G401 (cell line): ENCODE data around the gene MID1. TPM values are rescaled to one million over a fixed set of nuclear protein-coding genes. Genes with fewer than 3 reads are reported as not detected.

ENCODE experiments used
- DNase-seq: peaks from one replicate; pipeline ENCODE4 v3.0.0-alpha.2; 2015; ENCODE audit warnings: low spot score
- in situ Hi-C: cut with HindIII; loops from 2 replicates; pipeline ENCODE4 v1.10.0; 2016; ENCODE audit warnings: low sequenced_read_pairs, mixed read lengths
- total RNA-seq: library from RNA; depleted of rRNA; stranded (reverse); fragments of >200 nt; shearing (Covaris generic); gene quantifications from 2 replicates; pipeline ENCODE4 v1.2.3, GENCODE V29; 2014

The MID1 gene
- total RNA-seq, 1 experiment from 2014 or later: 0.07 TPM

GRCh38 chrX:10548688-10549087, 71.7 kb downstream of the MID1 start:
- no peak for DNase-seq
- in situ Hi-C loops: no loop called here

GRCh38 chrX:10545882-10546281, 74.5 kb downstream of the MID1 start:
- in situ Hi-C loops: no loop called here

GRCh38 chrX:10542586-10542985, 77.8 kb downstream of the MID1 start:
- no peak for DNase-seq
- in situ Hi-C loops: no loop called here

More at GRCh38 chrX:10545882-10546281, 74.5 kb downstream of the MID1 start:
- no peak for DNase-seq

- in situ Hi-C loops: no loop called here
- no peak for DNase-seq
These were observed 81.6 kb downstream of the MID1 start for GRCh38 chrX:10538831-10539230.

- in situ Hi-C loops: no loop called here
- no peak for DNase-seq
These were observed 83.1 kb downstream of the MID1 start for GRCh38 chrX:10537308-10537707.

GRCh38 chrX:10536744-10537143, 83.6 kb downstream of the MID1 start:
- in situ Hi-C loops: no loop called here

GRCh38 chrX:10534611-10535010, 85.8 kb downstream of the MID1 start:
- in situ Hi-C loops: no loop called here
- DNase-seq: no peak

More at GRCh38 chrX:10536744-10537143, 83.6 kb downstream of the MID1 start:
- DNase-seq: no peak

GRCh38 chrX:10533696-10534365, 86.6 kb downstream of the MID1 start:
- DNase-seq: no peak
- in situ Hi-C loops: no loop called here

- in situ Hi-C loops: no loop called here
These were observed 88.5 kb downstream of the MID1 start for GRCh38 chrX:10531927-10532326.

GRCh38 chrX:10529344-10529743, 91.0 kb downstream of the MID1 start:
- in situ Hi-C loops: no loop called here
- no peak for DNase-seq

More at GRCh38 chrX:10531927-10532326, 88.5 kb downstream of the MID1 start:
- DNase-seq: no peak

GRCh38 chrX:10526451-10526850, 93.9 kb downstream of the MID1 start:
- in situ Hi-C loops: no loop called here

GRCh38 chrX:10525381-10526120, 94.8 kb downstream of the MID1 start:
- in situ Hi-C loops: no loop called here
- no peak for DNase-seq

More at GRCh38 chrX:10526451-10526850, 93.9 kb downstream of the MID1 start:
- DNase-seq: no peak

- in situ Hi-C loops: no loop called here
- DNase-seq: no peak
These were observed 95.8 kb downstream of the MID1 start for GRCh38 chrX:10524578-10524977.

- DNase-seq: no peak
- in situ Hi-C loops: no loop called here
These were observed 100.6 kb downstream of the MID1 start for GRCh38 chrX:10519761-10520160.

GRCh38 chrX:10519278-10519677, 101.1 kb downstream of the MID1 start:
- in situ Hi-C loops: no loop called here
- no peak for DNase-seq

- DNase-seq: no peak
- in situ Hi-C loops: no loop called here
These were observed 102.3 kb downstream of the MID1 start for GRCh38 chrX:10518073-10518472.

GRCh38 chrX:10516781-10517322, 103.5 kb downstream of the MID1 start:
- peak; percentile 6 for DNase-seq
- in situ Hi-C loops: no loop called here

- in situ Hi-C loops: no loop called here
- DNase-seq: peak; percentile 77
These were observed 105.5 kb downstream of the MID1 start for GRCh38 chrX:10514891-10515290.

- in situ Hi-C loops: no loop called here
- no peak for DNase-seq
These were observed 106.4 kb downstream of the MID1 start for GRCh38 chrX:10513974-10514373.

- in situ Hi-C loops: no loop called here
- no peak for DNase-seq
These were observed 107.6 kb downstream of the MID1 start for GRCh38 chrX:10512741-10513140.
